ENCODE measurements around the gene CD19.

- TF ChIP-seq EP300 (IDR thresholded peaks at IDR 0.05) (no peak), CTCF (IDR thresholded peaks at IDR 0.05) (no peak), POLR2A (IDR thresholded peaks at IDR 0.05) (no peak), POLR2AphosphoS5 (IDR thresholded peaks at IDR 0.05) (no peak)
These were observed 51.2 kb downstream of the CD19 start for GRCh38 chr16:28982949-28983348.

Data from sigmoid colon (tissue), 4 donors.